ENCODE measurements around the gene SLC26A8.

- TF ChIP-seq, protein P1, sequence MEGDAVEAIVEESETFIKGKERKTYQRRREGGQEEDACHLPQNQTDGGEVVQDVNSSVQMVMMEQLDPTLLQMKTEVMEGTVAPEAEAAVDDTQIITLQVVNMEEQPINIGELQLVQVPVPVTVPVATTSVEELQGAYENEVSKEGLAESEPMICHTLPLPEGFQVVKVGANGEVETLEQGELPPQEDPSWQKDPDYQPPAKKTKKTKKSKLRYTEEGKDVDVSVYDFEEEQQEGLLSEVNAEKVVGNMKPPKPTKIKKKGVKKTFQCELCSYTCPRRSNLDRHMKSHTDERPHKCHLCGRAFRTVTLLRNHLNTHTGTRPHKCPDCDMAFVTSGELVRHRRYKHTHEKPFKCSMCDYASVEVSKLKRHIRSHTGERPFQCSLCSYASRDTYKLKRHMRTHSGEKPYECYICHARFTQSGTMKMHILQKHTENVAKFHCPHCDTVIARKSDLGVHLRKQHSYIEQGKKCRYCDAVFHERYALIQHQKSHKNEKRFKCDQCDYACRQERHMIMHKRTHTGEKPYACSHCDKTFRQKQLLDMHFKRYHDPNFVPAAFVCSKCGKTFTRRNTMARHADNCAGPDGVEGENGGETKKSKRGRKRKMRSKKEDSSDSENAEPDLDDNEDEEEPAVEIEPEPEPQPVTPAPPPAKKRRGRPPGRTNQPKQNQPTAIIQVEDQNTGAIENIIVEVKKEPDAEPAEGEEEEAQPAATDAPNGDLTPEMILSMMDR (IDR thresholded peaks at IDR 0.05; ENCODE audit: borderline replicate concordance, extremely low read depth, low read length, poor library complexity, severe bottlenecking), result no peak
- TF ChIP-seq EZH2 (IDR thresholded peaks at IDR 0.05; ENCODE audit: borderline replicate concordance, low read depth, low read length, severe bottlenecking), result no peak
Measured at GRCh38 chr6:36019167-36019566, 5.3 kb downstream of the SLC26A8 start.
